Stimulated activated CD4-positive, alpha-beta T cell treated with anti-CD3 and anti-CD28 coated beads, TNF-alpha, amount 100 ng/mL, for 24 hours (primary cell): ENCODE measurements around the gene PPCDC.

Source experiments
- DNase-seq, 3 experiments: peaks; one replicate each; pipeline ENCODE4 v3.0.0-alpha.2; 2020; ENCODE audit warnings: low read depth in 3 of 3

Gene PPCDC

GRCh38 chr15:75008629-75009326 lies 14.6 kb upstream of the PPCDC start:
- DNase-seq, result no peak

- no peak for DNase-seq
Observed at GRCh38 chr15:75016431-75016830, 7.0 kb upstream of the PPCDC start.

- no peak for DNase-seq
Observed at GRCh38 chr15:75019916-75020315, 3.5 kb upstream of the PPCDC start.

GRCh38 chr15:75021341-75021740 lies 2.0 kb upstream of the PPCDC start:
- no peak for DNase-seq

- no peak for DNase-seq
Observed at GRCh38 chr15:75022783-75023180, 608 bp upstream of the PPCDC start.

GRCh38 chr15:75023872-75024636 lies 664 bp downstream of the PPCDC start:
- DNase-seq, result no peak

GRCh38 chr15:75025107-75025506 lies 1.7 kb downstream of the PPCDC start:
- no peak for DNase-seq

GRCh38 chr15:75025548-75026260 lies 2.3 kb downstream of the PPCDC start:
- DNase-seq, result no peak

- no peak for DNase-seq
Observed at GRCh38 chr15:75027551-75027950, 4.2 kb downstream of the PPCDC start.

- DNase-seq, result no peak
Observed at GRCh38 chr15:75028991-75029377, 5.6 kb downstream of the PPCDC start.

GRCh38 chr15:75029378-75030022 lies 6.1 kb downstream of the PPCDC start:
- peak; percentile 76 to 86 (median 82) for DNase-seq

GRCh38 chr15:75030023-75030413 lies 6.6 kb downstream of the PPCDC start:
- no peak for DNase-seq

- DNase-seq, result no peak
Observed at GRCh38 chr15:75030424-75030823, 7.0 kb downstream of the PPCDC start.

GRCh38 chr15:75031848-75032247 lies 8.5 kb downstream of the PPCDC start:
- DNase-seq, result no peak

- DNase-seq, result no peak
Observed at GRCh38 chr15:75032395-75032794, 9.0 kb downstream of the PPCDC start.

GRCh38 chr15:75033809-75034208 lies 10.4 kb downstream of the PPCDC start:
- DNase-seq, result no peak

- DNase-seq, result no peak
Observed at GRCh38 chr15:75034615-75035014, 11.2 kb downstream of the PPCDC start.

- DNase-seq, result no peak
Observed at GRCh38 chr15:75036212-75036616, 12.8 kb downstream of the PPCDC start.

GRCh38 chr15:75037685-75038084 lies 14.3 kb downstream of the PPCDC start:
- DNase-seq, result no peak

GRCh38 chr15:75038231-75038630 lies 14.8 kb downstream of the PPCDC start:
- DNase-seq, result no peak

- DNase-seq, result peak in 1 of 3 experiments; percentile 52
Observed at GRCh38 chr15:75042730-75043508, 19.5 kb downstream of the PPCDC start.
